Activated CD4-positive, alpha-beta T cell treated with anti-CD3 and anti-CD28 coated beads, Interleukin-2, amount 50 U/mL, for 24 hours (primary cell): ENCODE results near the gene MYO16.

ENCODE experiments used
- DNase-seq, 2 donors: peaks; one replicate each; pipeline ENCODE4 v3.0.0-alpha.2; 2020; ENCODE audit warnings: low read depth in 1 of 2, low spot score in 1 of 2

MYO16 gene

DNA sequence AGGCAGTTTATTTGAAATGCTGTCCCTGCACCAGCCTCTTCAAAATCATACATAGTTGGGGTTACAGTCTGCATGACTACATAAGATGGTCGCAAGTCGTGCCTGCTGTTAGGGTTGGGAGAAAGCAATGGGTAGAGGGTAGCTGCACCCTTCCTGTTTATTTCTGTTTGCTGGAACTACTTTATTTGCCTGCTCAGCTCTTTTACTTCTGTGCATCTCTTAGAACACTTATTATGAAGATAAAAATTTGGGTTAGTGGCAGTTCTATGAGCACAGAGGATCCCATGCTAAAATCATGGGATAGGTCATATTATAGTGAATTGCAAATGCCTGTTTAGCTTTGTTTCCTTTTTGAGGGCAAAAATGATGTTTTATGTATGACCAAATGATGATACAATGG, 160.1 kb downstream of the MYO16 start:
- DNase-seq = no peak

GRCh38 chr13:108795841-108796240, 166.4 kb downstream of the MYO16 start:
- no peak for DNase-seq

DNA sequence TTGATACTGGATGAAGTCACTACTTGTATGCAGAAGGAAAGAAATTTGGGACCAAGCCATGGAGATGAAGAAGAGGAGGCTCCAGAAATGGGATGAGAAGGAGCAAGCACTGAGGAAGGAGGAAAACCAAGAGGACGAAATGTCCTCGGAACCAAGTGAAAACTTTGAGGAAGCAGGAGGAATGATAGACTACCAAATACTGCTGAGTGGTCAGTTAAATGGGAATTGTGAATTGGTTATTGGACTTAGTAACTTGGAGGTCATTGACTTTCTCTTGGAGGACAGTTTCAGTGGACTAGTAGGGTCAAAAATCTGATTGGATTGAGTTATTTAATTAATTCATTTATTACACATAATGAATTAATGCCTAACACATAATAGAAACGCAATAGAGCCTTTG, 167.9 kb downstream of the MYO16 start:
- DNase-seq = no peak

GRCh38 chr13:108807841-108808240, 178.4 kb downstream of the MYO16 start:
- no peak for DNase-seq

DNA sequence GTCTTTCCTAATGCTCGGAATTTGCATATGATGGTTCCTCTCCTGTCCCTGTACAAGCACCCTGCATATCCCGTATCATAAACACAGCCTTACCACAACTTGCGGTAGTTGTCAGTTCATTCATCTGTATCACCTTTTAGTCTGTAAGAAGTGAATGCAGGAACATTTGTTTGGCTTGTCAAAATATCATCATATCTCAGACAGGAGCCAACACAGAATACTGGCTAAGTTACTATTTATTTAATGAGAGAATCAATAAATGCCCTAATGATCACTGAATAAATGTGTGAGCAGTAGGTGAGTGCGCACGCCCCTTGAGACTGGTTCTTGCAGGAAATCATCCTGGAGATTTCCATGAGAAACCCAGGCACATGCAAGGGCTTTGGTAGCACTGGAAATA, 182.8 kb downstream of the MYO16 start:
- DNase-seq = no peak

GRCh38 chr13:108812661-108813060, 183.2 kb downstream of the MYO16 start:
- no peak for DNase-seq

- DNase-seq = no peak
These were observed 184.3 kb downstream of the MYO16 start for GRCh38 chr13:108813587-108814170.

DNA sequence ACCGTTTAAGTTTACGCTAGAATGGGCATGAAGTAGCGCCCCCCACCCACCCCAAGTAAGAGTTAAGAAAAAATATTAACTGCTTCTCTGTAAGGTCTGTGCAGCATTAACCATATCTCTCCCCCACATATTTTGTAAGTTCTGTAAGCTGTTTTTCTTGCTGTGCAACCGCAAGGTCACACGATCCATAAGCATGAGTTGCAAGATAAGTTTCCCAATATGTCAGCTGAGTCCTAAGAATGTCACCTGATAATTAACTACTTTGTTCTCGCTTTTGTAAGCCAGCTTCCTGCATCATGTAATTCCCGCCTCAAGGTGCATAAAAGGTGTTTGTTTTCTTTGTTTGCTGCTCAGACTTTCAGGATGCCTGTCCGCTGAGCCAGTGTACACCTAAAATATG, 187.0 kb downstream of the MYO16 start:
- DNase-seq = no peak

GRCh38 chr13:108827646-108828045, 198.2 kb downstream of the MYO16 start:
- no peak for DNase-seq

DNA sequence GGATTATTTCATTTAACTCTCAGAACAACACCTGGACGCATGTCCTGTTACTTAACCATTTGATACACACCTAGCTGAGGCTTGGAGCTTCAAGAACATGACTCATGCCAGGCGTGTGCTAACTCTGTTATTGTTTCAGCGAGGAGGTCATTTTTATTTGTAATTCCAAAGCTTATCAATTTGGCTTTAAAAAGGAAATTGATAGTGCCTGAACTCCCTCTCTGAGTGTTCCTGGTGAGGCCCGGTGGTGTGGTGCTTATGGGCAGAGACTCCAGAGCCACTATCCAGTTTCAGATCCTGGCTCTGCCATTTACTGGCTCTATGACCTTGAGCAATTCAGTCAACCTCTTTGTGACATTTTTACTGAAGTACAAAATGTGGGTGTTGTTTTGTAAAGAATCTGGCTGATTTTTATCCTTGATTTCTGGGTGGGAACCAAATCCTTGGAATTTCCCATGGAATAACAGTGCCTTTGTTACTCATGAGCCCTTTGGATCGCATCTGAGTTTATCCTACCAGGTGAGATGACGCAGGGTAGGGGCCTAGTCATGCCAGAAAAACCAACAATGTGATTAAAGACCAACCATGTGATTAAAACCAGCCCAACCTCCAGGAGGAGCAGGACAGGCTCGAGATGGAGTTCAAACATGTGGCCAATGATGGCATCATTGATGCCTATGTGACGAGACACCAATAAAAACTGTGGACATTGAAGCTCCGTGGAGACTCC, 198.8 kb downstream of the MYO16 start:
- DNase-seq = no peak

- DNase-seq = no peak
These were observed 201.5 kb downstream of the MYO16 start for GRCh38 chr13:108830916-108831315.

- DNase-seq = no peak
These were observed 204.1 kb downstream of the MYO16 start for GRCh38 chr13:108833531-108833930.

DNA sequence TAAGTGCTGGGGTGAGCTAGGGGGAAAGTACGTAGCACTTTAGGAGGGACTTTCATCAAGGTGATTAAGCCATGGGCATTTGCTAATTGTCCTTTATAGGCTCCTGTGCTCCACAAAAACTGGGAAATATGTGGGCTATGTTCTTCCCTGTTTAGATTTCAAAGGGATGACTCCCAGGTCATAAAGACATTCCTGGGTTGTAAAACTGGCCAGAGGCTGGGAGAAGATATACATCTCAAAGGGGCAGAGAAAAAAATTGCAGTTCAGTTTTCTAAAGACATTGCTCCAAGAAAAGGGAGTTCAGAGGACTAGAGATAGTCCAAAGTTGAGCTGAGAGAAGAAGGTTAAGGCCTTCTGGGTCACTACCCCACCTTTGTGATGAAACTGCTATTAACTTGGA, 204.8 kb downstream of the MYO16 start:
- no peak for DNase-seq

- DNase-seq = no peak
These were observed 205.7 kb downstream of the MYO16 start for GRCh38 chr13:108835083-108835482.

- no peak for DNase-seq
These were observed 221.3 kb downstream of the MYO16 start for GRCh38 chr13:108850691-108851090.

DNA sequence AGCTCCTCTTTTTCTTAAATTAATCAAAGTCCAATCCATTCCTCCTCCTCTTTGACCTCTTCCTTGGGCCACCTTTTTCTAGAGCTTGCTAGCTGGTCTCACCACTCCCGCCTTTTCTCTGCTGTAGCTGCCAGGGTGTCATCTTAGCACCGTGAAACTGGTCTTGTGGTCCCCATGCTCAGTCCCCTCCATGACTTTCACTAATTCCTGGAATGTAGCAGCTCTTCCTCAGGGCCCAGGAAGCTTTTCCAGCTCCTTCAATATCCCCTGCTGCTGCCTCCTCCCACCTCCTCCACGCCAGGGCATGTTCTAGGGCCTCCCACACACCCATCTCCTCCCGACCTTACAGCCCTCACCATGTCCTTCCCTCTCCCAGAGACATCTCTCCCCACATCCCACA, 222.2 kb downstream of the MYO16 start:
- DNase-seq = no peak

GRCh38 chr13:108853031-108853430, 223.6 kb downstream of the MYO16 start:
- no peak for DNase-seq

- DNase-seq = no peak
These were observed 226.5 kb downstream of the MYO16 start for GRCh38 chr13:108855737-108856387.

- no peak for DNase-seq
These were observed 229.3 kb downstream of the MYO16 start for GRCh38 chr13:108858676-108859075.

DNA sequence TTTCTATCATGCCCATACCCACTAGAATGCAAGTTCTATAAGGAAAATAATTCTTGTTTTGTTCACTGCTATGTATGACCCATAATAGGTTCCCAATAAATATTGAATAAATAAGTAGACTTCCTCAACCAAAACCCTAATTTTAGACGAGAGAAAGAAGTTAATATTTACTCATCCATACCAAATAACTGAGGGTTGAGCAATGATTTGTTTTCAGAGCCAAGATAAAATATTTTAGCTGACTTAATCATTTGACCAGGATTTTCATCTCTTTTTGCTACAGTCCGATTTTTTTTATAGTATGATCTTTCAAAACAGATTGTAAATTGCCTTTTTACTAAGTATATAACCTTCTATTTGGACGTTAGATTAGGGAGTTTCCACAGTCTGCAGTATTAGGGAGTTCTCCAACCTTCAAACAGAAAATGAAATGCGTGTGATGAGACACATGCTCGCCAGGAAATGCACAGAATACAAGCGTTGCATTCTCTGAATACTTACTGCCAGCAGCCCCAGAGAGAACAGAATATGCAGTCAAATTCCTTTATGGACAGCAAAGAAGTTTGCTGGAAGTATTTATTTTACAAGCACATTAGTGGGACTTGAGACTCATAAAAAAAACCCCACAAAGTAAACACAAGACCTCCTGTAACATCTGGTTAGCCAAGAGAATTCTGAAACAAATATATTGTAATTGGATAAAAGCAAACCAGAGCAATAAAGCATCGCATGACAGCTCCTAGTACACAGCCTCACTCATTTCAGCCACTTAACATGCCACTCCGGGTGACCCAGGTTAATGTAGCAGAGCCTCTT, 230.0 kb downstream of the MYO16 start:
- DNase-seq = no peak

DNA sequence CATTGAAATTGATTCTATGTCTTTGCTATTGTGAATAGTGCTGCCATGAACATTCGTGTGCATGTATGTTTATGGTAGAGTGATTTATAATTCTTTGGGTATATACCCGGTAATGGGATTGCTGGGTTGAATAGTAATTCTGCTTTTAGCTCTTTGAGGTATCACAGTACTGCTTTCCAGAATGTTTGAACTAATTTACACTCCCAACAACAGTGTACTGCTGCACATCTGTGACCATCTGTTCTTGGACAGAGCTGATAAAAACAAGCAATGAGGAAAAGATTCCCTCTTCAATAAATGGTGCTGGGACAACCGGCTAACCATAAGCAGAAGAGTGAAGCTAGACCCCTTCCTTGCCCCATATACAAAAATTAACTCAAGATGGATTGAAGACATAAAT, 231.0 kb downstream of the MYO16 start:
- DNase-seq = no peak

DNA sequence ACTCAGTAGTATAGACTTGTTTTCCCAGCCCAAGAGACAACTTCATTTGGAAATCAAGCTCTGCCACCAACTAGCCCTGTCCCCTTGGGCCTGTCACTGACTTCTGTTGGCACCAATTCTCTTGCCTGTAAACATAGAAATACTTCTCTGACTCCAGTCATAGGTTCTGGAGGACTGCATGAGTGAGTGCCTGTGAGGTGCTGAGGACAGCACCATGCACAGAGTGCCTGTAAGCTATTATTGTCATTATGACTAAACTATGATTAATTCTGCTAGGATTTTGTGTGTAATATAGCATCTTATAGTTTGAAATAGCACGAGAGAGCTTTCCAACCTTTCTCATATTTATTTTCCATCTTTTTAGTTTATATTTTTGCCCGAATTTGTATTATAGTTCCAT, 247.9 kb downstream of the MYO16 start:
- no peak for DNase-seq
